CD4-positive, alpha-beta memory T cell (primary cell): ENCODE data around the gene CNOT8. TPM values are rescaled to one million over a fixed set of nuclear protein-coding genes. Genes with fewer than 3 reads are reported as not detected.

Experiments used
- CTCF ChIA-PET: fragments of 350-600 bp; sonication (Branson Sonifier 250); formaldehyde crosslinking; loops from one replicate; lab custom pipeline; 2021; ENCODE audit warnings: inconsistent platforms; ENCODE audit not compliant: partially characterized antibody; lab: Charles Lee
- POLR2A ChIA-PET: fragments of 350-600 bp; sonication (Branson Sonifier 250); formaldehyde crosslinking; loops from one replicate; lab custom pipeline; 2021; ENCODE audit not compliant: partially characterized antibody; lab: Charles Lee
- DNase-seq, 5 donors: peaks; one replicate each; pipeline versions ENCODE4 v3.0.0 to v3.0.0-alpha.2; 2020 to 2022; ENCODE audit warnings: mixed read lengths in 1 of 5
- H3K27ac ChIP-seq: one replicate; pipeline ENCODE4 v1.7.0; 2013; ENCODE audit warnings: low read depth, low read length
- H3K27me3 ChIP-seq: 2 replicates; pipeline ENCODE4 v1.7.0; 2013; ENCODE audit warnings: mild to moderate bottlenecking, low read length, moderate library complexity; ENCODE audit not compliant: insufficient read depth
- H3K36me3 ChIP-seq: 2 replicates; pipeline ENCODE4 v1.7.0; 2013; ENCODE audit warnings: mild to moderate bottlenecking, low read length, moderate library complexity; ENCODE audit not compliant: insufficient read depth
- H3K4me1 ChIP-seq: 2 replicates; pipeline ENCODE4 v1.7.0; 2013; ENCODE audit warnings: mild to moderate bottlenecking, low read length, moderate library complexity; ENCODE audit not compliant: insufficient read depth
- H3K4me3 ChIP-seq, 2 donors: one replicate each; pipeline ENCODE4 v1.7.0; 2013; ENCODE audit warnings: low read length in 2 of 2, mild to moderate bottlenecking in 1 of 2
- H3K9me3 ChIP-seq, 2 donors: one replicate each; pipeline ENCODE4 v1.7.0; 2013; ENCODE audit warnings: low read length in 2 of 2, control low read depth in 1 of 2; ENCODE audit not compliant: control insufficient read depth in 1 of 2
- H3K27ac Mint-ChIP-seq, 7 donors: one replicate each; pipeline ENCODE4 v1.8.0; 2020 to 2021; ENCODE audit warnings: mixed read lengths in 7 of 7, mild to moderate bottlenecking in 6 of 7, inconsistent platforms in 3 of 7, moderate library complexity in 3 of 7
- H3K27me3 Mint-ChIP-seq, 2 donors: one replicate each; pipeline ENCODE4 v1.8.0; 2020 to 2021; ENCODE audit warnings: mixed read lengths in 2 of 2
- H3K36me3 Mint-ChIP-seq, 2 donors: one replicate each; pipeline ENCODE4 v1.8.0; 2020 to 2021; ENCODE audit warnings: mixed read lengths in 2 of 2, inconsistent platforms in 1 of 2, mild to moderate bottlenecking in 1 of 2
- H3K4me1 Mint-ChIP-seq, 4 donors: one replicate each; pipeline ENCODE4 v1.8.0; 2020 to 2021; ENCODE audit warnings: mixed read lengths in 4 of 4, mild to moderate bottlenecking in 1 of 4
- H3K4me3 Mint-ChIP-seq, 8 donors: one replicate each; pipeline ENCODE4 v1.8.0; 2020 to 2021; ENCODE audit warnings: mixed read lengths in 8 of 8, mild to moderate bottlenecking in 7 of 8, moderate library complexity in 6 of 8, inconsistent platforms in 3 of 8
- H3K9me3 Mint-ChIP-seq, 8 donors: one replicate each; pipeline ENCODE4 v1.8.0; 2020 to 2021; ENCODE audit warnings: mixed read lengths in 8 of 8, mild to moderate bottlenecking in 5 of 8, inconsistent platforms in 3 of 8, moderate library complexity in 1 of 8
- intact Hi-C: fragments of 100-400 bp; cut with micrococcal nuclease; formaldehyde crosslinking; loops from one replicate; pipeline ENCODE4 v1.15.1; 2023
- polyA plus RNA-seq, 2 donors: library from polyadenylated mRNA; unstranded; fragments of 300-500 nt; fragmentation: Illumina TruSeq; gene quantifications; one replicate each; pipeline ENCODE4 v1.2.3, GENCODE V29; 2021
- total RNA-seq, 2 experiments: library from RNA; stranded (reverse); gene quantifications; one replicate each; pipeline ENCODE4 v1.2.3, GENCODE V29; 2021

The CNOT8 gene
- total and polyA plus RNA-seq, 4 experiments from 2014 or later: 110 to 243 (median 139) TPM

- Histone ChIP-seq H3K36me3 (no peaks in the 10 kb centered on the region), H3K27me3 (no peaks in the 10 kb centered on the region), H3K27ac (no peak within 1 kb of the TSS), H3K4me1 (no peaks in the 10 kb centered on the region), H3K9me3 (no peaks in the 10 kb centered on the region), H3K4me3 (no peak within 1 kb of the TSS)
- Mint-ChIP-seq H3K4me1 (no peaks in the 10 kb centered on the region), H3K4me3 (no peak within 1 kb of the TSS), H3K27me3 (no peaks in the 10 kb centered on the region), H3K9me3 (peaks cover 0 to 2% (median 0%) of the 10 kb centered on the region in 8 donors), H3K27ac (peak within 1 kb of the TSS in 2 of 7 donors; percentile 45 to 59), H3K36me3 (no peaks in the 10 kb centered on the region)
- CTCF ChIA-PET: no interaction called here
- no peak for DNase-seq
- POLR2A ChIA-PET: no interaction called here
- intact Hi-C loops: no loop called here
These were observed 8.0 kb upstream of the CNOT8 start, which contains the start of gene FAXDC2 for GRCh38 chr5:154850255-154851062. Gene FAXDC2, minus strand, starts transcription at chr5:154850603. Its CDS starts 12,425 bp downstream, at chr5:154838178.

- Mint-ChIP-seq H3K36me3 (no peaks in the 10 kb centered on the region), H3K27ac (no peak overlapping the region), H3K4me3 (no peak overlapping the region), H3K4me1 (no peaks in the 10 kb centered on the region), H3K27me3 (no peaks in the 10 kb centered on the region), H3K9me3 (peaks cover 0 to 2% (median 0%) of the 10 kb centered on the region in 8 donors)
- H3K4me1 ChIP-seq: no peaks in the 10 kb centered on the region
- no peaks in the 10 kb centered on the region for H3K27me3 ChIP-seq
- no peak for DNase-seq
- ChIA-PET POLR2A (no interaction called here), CTCF (interaction anchor here (1.5 kb wide), 1 partner anchor 43 kb away, joined by 3 read pairs; no protein-coding TSS in a partner anchor)
- H3K9me3 ChIP-seq: no peaks in the 10 kb centered on the region
- no peak overlapping the region for H3K27ac ChIP-seq
- no peak overlapping the region for H3K4me3 ChIP-seq
- no peaks in the 10 kb centered on the region for H3K36me3 ChIP-seq
- intact Hi-C loops: no loop called here
These were observed 7.1 kb upstream of the CNOT8 start for GRCh38 chr5:154851351-154851750.

GRCh38 chr5:154857530-154858296 lies 714 bp upstream of the CNOT8 start:
- Histone ChIP-seq H3K4me1 (peaks cover 36% of the 10 kb centered on the region), H3K27ac (peak overlapping the region; percentile 94), H3K36me3 (no peaks in the 10 kb centered on the region), H3K9me3 (no peaks in the 10 kb centered on the region), H3K4me3 (peak overlapping the region; percentile 78 to 88), H3K27me3 (no peaks in the 10 kb centered on the region)
- no peaks in the 10 kb centered on the region for H3K9me3 Mint-ChIP-seq
- H3K27ac Mint-ChIP-seq: peak overlapping the region; percentile 93 to 99 (median 98)
- no peaks in the 10 kb centered on the region for H3K27me3 Mint-ChIP-seq
- H3K4me1 Mint-ChIP-seq: peaks cover 25 to 49% (median 33%) of the 10 kb centered on the region in 4 donors
- DNase-seq: peak; percentile 87 to 95 (median 91)
- ChIA-PET CTCF (interaction anchor here (0.9 to 1.2 kb wide), 5 partner anchors 25 to 208 kb away, joined by 3 to 5 read pairs (median 4); no protein-coding TSS in a partner anchor), POLR2A (interaction anchor here (0.9 to 2.9 kb wide), 20 partner anchors 11 to 819 kb away, joined by 3 to 30 read pairs (median 4); partner anchors contain the start of genes FAM114A2, LARP1, MFAP3 and MRPL22)
- peak overlapping the region; percentile 89 to 97 (median 91) for H3K4me3 Mint-ChIP-seq
- H3K36me3 Mint-ChIP-seq: peaks cover 7 to 23% of the 10 kb centered on the region in 2 donors
- intact Hi-C loops: loop anchor here (1.0 to 5.0 kb wide), 6 partner anchors 45 to 412 kb away; partner anchors contain the start of genes LARP1, MRPL22 and SAP30L

- no peaks in the 10 kb centered on the region for H3K27me3 ChIP-seq
- peak; percentile 24 to 51 (median 41) for DNase-seq
- peak overlapping the region; percentile 93 to 99 (median 98) for H3K27ac Mint-ChIP-seq
- intact Hi-C loops: loop anchor here (1.0 to 5.0 kb wide), 7 partner anchors 29 to 414 kb away; partner anchors contain the start of genes LARP1, MRPL22 and SAP30L
- peak overlapping the region; percentile 94 for H3K27ac ChIP-seq
- POLR2A ChIA-PET: interaction anchor here (0.6 to 2.9 kb wide), 17 partner anchors 8 to 820 kb away, joined by 3 to 30 read pairs (median 5); partner anchors contain the start of genes FAM114A2, GEMIN5, LARP1 and MFAP3
- no peaks in the 10 kb centered on the region for H3K36me3 ChIP-seq
- H3K9me3 ChIP-seq: no peaks in the 10 kb centered on the region
- peak overlapping the region; percentile 78 to 88 for H3K4me3 ChIP-seq
- peaks cover 44% of the 10 kb centered on the region for H3K4me1 ChIP-seq
- H3K27me3 Mint-ChIP-seq: no peaks in the 10 kb centered on the region
- H3K4me1 Mint-ChIP-seq: peaks cover 32 to 57% (median 40%) of the 10 kb centered on the region in 4 donors
- no peaks in the 10 kb centered on the region for H3K9me3 Mint-ChIP-seq
- CTCF ChIA-PET: interaction anchor here (1.0 to 2.0 kb wide), 2 partner anchors 10 to 78 kb away, joined by 3 to 11 read pairs; partner anchors contain the start of gene GEMIN5
- H3K4me3 Mint-ChIP-seq: peak overlapping the region; percentile 89 to 97 (median 91)
- peaks cover 17 to 37% of the 10 kb centered on the region in 2 donors for H3K36me3 Mint-ChIP-seq
These were observed 795 bp downstream of the CNOT8 start for GRCh38 chr5:154858972-154859871.

GRCh38 chr5:154860123-154860522 lies 1.7 kb downstream of the CNOT8 start:
- intact Hi-C loops: no loop called here
- Mint-ChIP-seq H3K4me3 (peak overlapping the region; percentile 89 to 97 (median 91)), H3K4me1 (peaks cover 32 to 63% (median 44%) of the 10 kb centered on the region in 4 donors), H3K36me3 (peaks cover 21 to 44% of the 10 kb centered on the region in 2 donors), H3K9me3 (no peaks in the 10 kb centered on the region), H3K27me3 (no peaks in the 10 kb centered on the region), H3K27ac (peak overlapping the region; percentile 93 to 99 (median 98))
- Histone ChIP-seq H3K4me1 (peaks cover 44% of the 10 kb centered on the region), H3K27ac (peak overlapping the region; percentile 94), H3K27me3 (no peaks in the 10 kb centered on the region), H3K4me3 (peak overlapping the region; percentile 78 to 88), H3K36me3 (peaks cover 6% of the 10 kb centered on the region), H3K9me3 (no peaks in the 10 kb centered on the region)
- no peak for DNase-seq
- ChIA-PET POLR2A (interaction anchor here (0.7 to 2.0 kb wide), 6 partner anchors 31 to 106 kb away, joined by 3 to 13 read pairs (median 6); partner anchors contain the start of genes GEMIN5 and MRPL22), CTCF (interaction anchor here (0.9 to 2.0 kb wide), 3 partner anchors 9 to 77 kb away, joined by 3 to 11 read pairs (median 3); partner anchors contain the start of gene GEMIN5)

GRCh38 chr5:154860765-154861164 lies 2.3 kb downstream of the CNOT8 start:
- Mint-ChIP-seq H3K4me3 (peak overlapping the region; percentile 89 to 97 (median 91)), H3K36me3 (peaks cover 28 to 50% of the 10 kb centered on the region in 2 donors), H3K27ac (peak overlapping the region; percentile 83 to 99 (median 93)), H3K4me1 (peaks cover 34 to 70% (median 48%) of the 10 kb centered on the region in 4 donors), H3K9me3 (no peaks in the 10 kb centered on the region), H3K27me3 (no peaks in the 10 kb centered on the region)
- DNase-seq: no peak
- ChIA-PET POLR2A (interaction anchor here (1.5 to 2.0 kb wide), 4 partner anchors 31 to 107 kb away, joined by 5 to 13 read pairs (median 6); partner anchors contain the start of gene GEMIN5), CTCF (interaction anchor here (0.9 to 2.0 kb wide), 2 partner anchors 8 to 26 kb away, joined by 3 to 11 read pairs; no protein-coding TSS in a partner anchor)
- H3K9me3 ChIP-seq: no peaks in the 10 kb centered on the region
- H3K27me3 ChIP-seq: no peaks in the 10 kb centered on the region
- H3K27ac ChIP-seq: peak overlapping the region; percentile 94
- peaks cover 12% of the 10 kb centered on the region for H3K36me3 ChIP-seq
- H3K4me1 ChIP-seq: peaks cover 44% of the 10 kb centered on the region
- intact Hi-C loops: no loop called here
- peak overlapping the region in 1 of 2 donors; percentile 78 for H3K4me3 ChIP-seq
